Spleen (tissue), 11 donors: ENCODE measurements around the gene ABCC8. TPM values are rescaled to one million over a fixed set of nuclear protein-coding genes. Genes with fewer than 3 reads are reported as not detected.
"Not testable (repeated sequence)": the region's sequence is repeated elsewhere in the genome, so short reads cannot be mapped to it uniquely, and the experiment has no call there.

Experiments
- DNase-seq: peaks from one replicate; pipeline ENCODE4 v3.0.0-alpha.2; 2020
- H3K27ac ChIP-seq, 8 donors: fragments of 200-600 bp; sonication (generic) in 7 of 8; 1 replicate in 4 of 8; 2 replicates in 4 of 8; pipeline versions ENCODE4 v1.5.0 to v1.8.0; 2016 to 2021; ENCODE audit warnings: inconsistent platforms in 4 of 8, mild to moderate bottlenecking in 4 of 8, moderate library complexity in 1 of 8
- H3K27me3 ChIP-seq, 7 donors: fragments of 200-600 bp; sonication (generic) in 6 of 7; replicated peaks in 1 of 7; 1 replicate in 4 of 7; 2 replicates in 3 of 7; pipeline versions ENCODE4 v1.5.0 to v1.8.0; 2016 to 2021; ENCODE audit warnings: inconsistent platforms in 3 of 7, mild to moderate bottlenecking in 1 of 7
- H3K36me3 ChIP-seq, 6 donors: fragments of 200-600 bp; sonication (generic) in 5 of 6; 1 replicate in 4 of 6; 2 replicates in 2 of 6; pipeline versions ENCODE4 v1.5.0 to v1.8.0; 2016 to 2021; ENCODE audit warnings: inconsistent platforms in 2 of 6
- H3K4me1 ChIP-seq, 6 donors: fragments of 200-600 bp; sonication (generic) in 5 of 6; 1 replicate in 3 of 6; 2 replicates in 3 of 6; pipeline versions ENCODE4 v1.5.0 to v1.8.0; 2016 to 2021; ENCODE audit warnings: inconsistent platforms in 3 of 6
- H3K4me3 ChIP-seq, 8 donors: fragments of 200-600 bp; sonication (generic) in 7 of 8; 1 replicate in 4 of 8; 2 replicates in 4 of 8; pipeline versions ENCODE4 v1.5.0 to v1.8.0; 2016 to 2021; ENCODE audit warnings: inconsistent platforms in 4 of 8, mild to moderate bottlenecking in 4 of 8, moderate library complexity in 2 of 8
- H3K9me3 ChIP-seq, 8 donors: fragments of 200-600 bp; sonication (generic) in 7 of 8; 1 replicate in 4 of 8; 2 replicates in 4 of 8; pipeline versions ENCODE4 v1.5.0 to v1.8.0; 2016 to 2021; ENCODE audit warnings: inconsistent platforms in 4 of 8
- POLR2A ChIP-seq, 3 donors: fragments of 450-650 bp; IDR thresholded peaks; one replicate each; pipeline ENCODE4 v1.5.1; 2017; ENCODE audit warnings: antibody characterized with exemption in 3 of 3, mild to moderate bottlenecking in 1 of 3
- POLR2AphosphoS5 ChIP-seq, 3 donors: sonication (generic); formaldehyde crosslinking; IDR thresholded peaks; one replicate each; pipeline ENCODE4 v1.5.1; 2017; ENCODE audit warnings: antibody characterized with exemption in 3 of 3
- WGBS, 5 donors: extraction: QIAGEN DNeasy Blood & Tissue Kit in 3 of 5; methylation state at CpG; one replicate each; pipeline versions ENCODE4 v1.1.5 to v1.1.7; 2013 to 2018; 5-methylcytosine and 5-hydroxymethylcytosine counted together
- intact Hi-C: fragments of 100-400 bp; cut with DNase I; formaldehyde crosslinking; loops from one replicate; pipeline ENCODE4 v1.15.0; 2023; ENCODE audit warnings: low total_unique reads
- polyA plus RNA-seq, 3 donors: library from polyadenylated mRNA; stranded (reverse); fragments of 200-250 nt; gene quantifications; one replicate each; pipeline ENCODE4 v1.2.1, GENCODE V29; 2013
- total RNA-seq, 7 donors: library from RNA; depleted of rRNA in 3 of 7; stranded (reverse); fragments of >200 nt in 3 of 7; fragmentation: NEBNext Ultra II Directional in 4 of 7; extraction: Animal tissue kit (Norgen Biotek cat#: 25700) in 4 of 7; gene quantifications; one replicate each; pipeline versions ENCODE4 v1.1.0 to v1.2.1, GENCODE V29; 2016 to 2021
- TF ChIP-seq, protein P1 (sequence below), 11 experiments: fragments of 200-600 bp in 7 of 11; fragments of 450-650 bp in 4 of 11; sonication (generic) in 4 of 11; IDR thresholded peaks in 8 of 11; conservative IDR thresholded peaks in 3 of 11; 1 replicate in 7 of 11; 2 replicates in 4 of 11; pipeline versions ENCODE4 v1.4.0 to v1.8.0; 2016 to 2021; ENCODE audit warnings: antibody characterized with exemption in 11 of 11, inconsistent platforms in 4 of 11, mild to moderate bottlenecking in 1 of 11
- donor health status: healthy with polysubstance abuse.
- donor health status: DM: no; HTN: no; CAD: no; lungs with moderate emphysema.
- donor health status: DM: no; HTN: no; CAD: no.
- donor health status: Bipolar disorder and iron deficiency.
- donor health status: healthy.
- donor health status: DM: no; HTN: no; CAD: no.
- donor health status: DM: yes; HTN: yes; CAD: no.

Gene ABCC8
- total and polyA plus RNA-seq, 10 donors = 0.26 to 1.3 (median 0.48) TPM; not detected in 2

DNA sequence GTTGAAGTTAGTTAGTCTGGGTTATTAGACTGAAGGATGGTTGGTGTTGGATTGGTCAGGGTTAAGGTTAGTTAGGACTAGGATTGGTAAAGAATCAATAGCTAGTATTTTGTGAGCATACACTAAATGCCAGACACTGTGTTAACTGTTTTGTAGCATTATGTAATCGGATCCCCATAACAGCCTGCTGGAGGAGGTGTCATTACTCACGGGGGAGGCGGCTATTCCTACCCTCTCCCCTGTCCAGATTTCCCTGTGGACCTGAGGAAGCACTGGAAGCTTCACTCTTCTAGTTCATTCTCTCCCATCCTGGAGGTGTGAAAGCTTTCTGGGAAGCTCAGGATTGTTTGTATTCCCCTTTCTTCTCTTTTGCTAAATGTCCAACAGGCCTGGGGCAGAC lies 47.7 kb downstream of the ABCC8 start:
- no peaks in the 10 kb centered on the region for H3K9me3 ChIP-seq
- H3K4me1 ChIP-seq = no peaks in the 10 kb centered on the region
- H3K27me3 ChIP-seq = no peaks in the 10 kb centered on the region
- H3K4me3 ChIP-seq = no peak overlapping the region
- 68 to 90% (median 79%) methylated on average over 3 of the region's 3 CpGs for WGBS, 5 donors
- no peak overlapping the region for H3K27ac ChIP-seq
- no peak for TF ChIP-seq POLR2A (IDR thresholded peaks at IDR 0.05)
- TF ChIP-seq, protein P1, sequence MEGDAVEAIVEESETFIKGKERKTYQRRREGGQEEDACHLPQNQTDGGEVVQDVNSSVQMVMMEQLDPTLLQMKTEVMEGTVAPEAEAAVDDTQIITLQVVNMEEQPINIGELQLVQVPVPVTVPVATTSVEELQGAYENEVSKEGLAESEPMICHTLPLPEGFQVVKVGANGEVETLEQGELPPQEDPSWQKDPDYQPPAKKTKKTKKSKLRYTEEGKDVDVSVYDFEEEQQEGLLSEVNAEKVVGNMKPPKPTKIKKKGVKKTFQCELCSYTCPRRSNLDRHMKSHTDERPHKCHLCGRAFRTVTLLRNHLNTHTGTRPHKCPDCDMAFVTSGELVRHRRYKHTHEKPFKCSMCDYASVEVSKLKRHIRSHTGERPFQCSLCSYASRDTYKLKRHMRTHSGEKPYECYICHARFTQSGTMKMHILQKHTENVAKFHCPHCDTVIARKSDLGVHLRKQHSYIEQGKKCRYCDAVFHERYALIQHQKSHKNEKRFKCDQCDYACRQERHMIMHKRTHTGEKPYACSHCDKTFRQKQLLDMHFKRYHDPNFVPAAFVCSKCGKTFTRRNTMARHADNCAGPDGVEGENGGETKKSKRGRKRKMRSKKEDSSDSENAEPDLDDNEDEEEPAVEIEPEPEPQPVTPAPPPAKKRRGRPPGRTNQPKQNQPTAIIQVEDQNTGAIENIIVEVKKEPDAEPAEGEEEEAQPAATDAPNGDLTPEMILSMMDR (IDR thresholded peaks at IDR 0.05 in 8 of 11, conservative IDR thresholded peaks at IDR 0.05 in 3 of 11) = no peak
- no peak for TF ChIP-seq POLR2AphosphoS5 (IDR thresholded peaks at IDR 0.05)
- H3K36me3 ChIP-seq = no peaks in the 10 kb centered on the region
- intact Hi-C loops = no loop called here
- no peak for DNase-seq

DNA sequence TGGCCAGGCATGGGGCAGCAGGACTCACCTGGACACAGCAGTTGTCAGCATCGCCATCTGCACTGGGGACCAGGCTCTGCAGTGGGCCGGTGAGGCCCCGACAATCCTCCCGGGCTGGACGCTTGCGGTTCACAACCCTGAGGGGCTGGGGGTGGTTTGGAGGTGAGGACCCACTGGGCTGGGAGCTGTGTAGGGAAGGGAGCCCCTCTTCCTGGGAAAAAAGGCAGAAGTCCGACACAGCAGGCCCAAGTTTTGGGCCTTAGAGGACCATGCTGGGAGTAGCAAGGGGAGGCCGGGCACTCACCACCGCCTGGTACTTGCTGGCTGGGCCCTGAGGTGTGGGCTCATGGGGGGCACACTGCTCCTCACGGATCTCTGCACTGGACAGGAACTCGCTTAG lies 48.4 kb downstream of the ABCC8 start:
- Histone ChIP-seq H3K4me1 (no peaks in the 10 kb centered on the region), H3K27ac (no peak overlapping the region), H3K36me3 (no peaks in the 10 kb centered on the region), H3K9me3 (no peaks in the 10 kb centered on the region), H3K4me3 (no peak overlapping the region), H3K27me3 (peaks cover 0 to 3% (median 0%) of the 10 kb centered on the region in 7 donors)
- no peak for TF ChIP-seq POLR2AphosphoS5 (IDR thresholded peaks at IDR 0.05)
- TF ChIP-seq, protein P1 (IDR thresholded peaks at IDR 0.05 in 8 of 11, conservative IDR thresholded peaks at IDR 0.05 in 3 of 11) = no peak
- TF ChIP-seq POLR2A (IDR thresholded peaks at IDR 0.05) = no peak
- intact Hi-C loops = no loop called here
- peak; percentile 62 for DNase-seq
- WGBS, 5 donors = 89 to 93% (median 90%) methylated on average over 4 to 11 of the region's 11 CpGs

DNA sequence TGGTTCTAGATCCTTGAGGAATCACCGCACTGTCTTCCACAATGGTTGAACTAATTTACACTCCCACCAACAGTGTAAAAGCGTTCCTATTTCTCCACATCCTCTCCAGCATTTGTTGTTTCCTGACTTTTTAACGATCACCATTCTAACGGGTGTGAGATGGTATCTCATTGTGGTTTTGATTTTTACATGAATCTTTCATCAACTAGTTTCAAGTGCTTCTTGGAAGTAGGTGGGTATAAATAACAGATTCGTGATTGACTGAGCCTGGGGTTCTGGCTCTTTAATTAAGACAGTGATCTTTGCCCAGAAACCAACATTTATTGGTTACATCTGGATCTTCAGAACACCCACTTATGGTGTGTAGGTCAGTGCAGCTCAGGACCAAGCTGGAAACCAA lies 50.4 kb downstream of the ABCC8 start:
- H3K4me1 ChIP-seq, DNase-seq, H3K4me3 ChIP-seq, H3K9me3 ChIP-seq, H3K36me3 ChIP-seq, intact Hi-C loops, H3K27ac ChIP-seq: not testable (repeated sequence)
- peaks cover 0 to 20% (median 0%) of the 10 kb centered on the region in 7 donors for H3K27me3 ChIP-seq
- 18 to 38% (median 28%) methylated on average over 5 of the region's 5 CpGs for WGBS, 5 donors

DNA sequence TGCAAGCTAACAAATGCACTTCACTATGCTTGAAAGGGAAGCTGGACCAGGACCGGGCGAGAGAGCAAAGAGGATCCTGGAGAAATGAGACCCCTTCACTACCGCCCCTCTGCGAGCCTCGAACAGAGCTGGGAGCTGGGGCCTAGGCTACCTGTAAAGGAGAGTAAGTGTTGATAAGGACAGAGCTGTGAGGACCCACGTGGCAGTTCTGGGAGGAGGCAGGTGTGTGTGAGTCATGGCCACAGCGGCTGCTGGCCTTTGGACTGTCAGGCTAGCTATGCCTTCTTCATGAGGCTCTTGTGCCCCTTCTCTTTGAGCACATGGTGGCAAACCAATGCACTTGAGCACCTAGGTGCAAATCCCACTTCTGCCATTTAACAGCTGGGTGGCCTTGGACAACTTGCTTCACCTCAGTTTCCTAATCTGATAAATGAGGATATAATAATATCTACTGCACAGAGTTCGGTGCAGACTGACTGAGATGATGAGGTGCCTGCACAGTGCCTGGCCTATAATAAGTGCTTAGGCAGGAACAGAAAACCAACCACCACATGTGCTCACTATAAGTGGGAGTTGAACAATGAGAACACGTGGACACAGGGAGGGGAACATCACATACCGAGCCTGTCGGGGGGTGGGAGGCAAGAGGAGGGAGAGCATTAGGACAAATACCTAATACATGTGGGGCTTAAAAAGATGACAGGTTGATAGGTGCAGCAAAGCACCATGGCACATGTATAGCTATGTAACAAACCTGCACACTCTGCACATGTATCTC lies 52.9 kb downstream of the ABCC8 start:
- Histone ChIP-seq H3K36me3 (no peaks in the 10 kb centered on the region), H3K4me3 (no peak overlapping the region), H3K27ac (no peak overlapping the region), H3K4me1 (no peaks in the 10 kb centered on the region), H3K9me3 (no peaks in the 10 kb centered on the region), H3K27me3 (peaks cover 0 to 43% (median 8%) of the 10 kb centered on the region in 7 donors)
- peak; percentile 48 for DNase-seq
- TF ChIP-seq, protein P1 (IDR thresholded peaks at IDR 0.05 in 8 of 11, conservative IDR thresholded peaks at IDR 0.05 in 3 of 11) = no peak
- TF ChIP-seq POLR2AphosphoS5 (IDR thresholded peaks at IDR 0.05) (no peak), POLR2A (IDR thresholded peaks at IDR 0.05) (no peak)
- WGBS, 5 donors = 75 to 86% (median 81%) methylated on average over 11 of the region's 11 CpGs
- intact Hi-C loops = no loop called here
